Measurements from ENCODE around the gene EMC8.

EMC8 gene

GRCh38 chr16:85763616-85764015 is 35.7 kb downstream of the EMC8 start:
- Histone ChIP-seq H3K4me1 (ENCODE audit: control insufficient read depth, insufficient read depth, low read length) (peaks cover 12% of the 10 kb centered on the region), H3K4me3 (ENCODE audit: low read length) (no peak overlapping the region), H3K9ac (ENCODE audit: low read length) (no peak overlapping the region), H3K27me3 (replicated peaks; ENCODE audit: control insufficient read depth, insufficient read depth, low read length) (peaks cover 23% of the 10 kb centered on the region), H3K36me3 (ENCODE audit: control insufficient read depth, insufficient read depth, low read length, severe bottlenecking) (no peaks in the 10 kb centered on the region), H3K9me3 (ENCODE audit: control insufficient read depth, low read length) (no peaks in the 10 kb centered on the region)
- DNase-seq (ENCODE audit: low read depth), result no peak

- Histone ChIP-seq H3K4me1 (ENCODE audit: control insufficient read depth, insufficient read depth, low read length) (peaks cover 8% of the 10 kb centered on the region), H3K9me3 (ENCODE audit: control insufficient read depth, low read length) (no peaks in the 10 kb centered on the region), H3K36me3 (ENCODE audit: control insufficient read depth, insufficient read depth, low read length, severe bottlenecking) (no peaks in the 10 kb centered on the region), H3K4me3 (ENCODE audit: low read length) (no peak overlapping the region), H3K9ac (ENCODE audit: low read length) (no peak overlapping the region), H3K27me3 (replicated peaks; ENCODE audit: control insufficient read depth, insufficient read depth, low read length) (peaks cover 23% of the 10 kb centered on the region)
- DNase-seq (ENCODE audit: low read depth), result no peak
Measured at GRCh38 chr16:85762970-85763369, 36.4 kb downstream of the EMC8 start.

- Histone ChIP-seq H3K4me3 (ENCODE audit: low read length) (no peak overlapping the region), H3K4me1 (ENCODE audit: control insufficient read depth, insufficient read depth, low read length) (no peaks in the 10 kb centered on the region), H3K9ac (ENCODE audit: low read length) (no peak overlapping the region), H3K9me3 (ENCODE audit: control insufficient read depth, low read length) (no peaks in the 10 kb centered on the region), H3K27me3 (replicated peaks; ENCODE audit: control insufficient read depth, insufficient read depth, low read length) (peaks cover 23% of the 10 kb centered on the region), H3K36me3 (ENCODE audit: control insufficient read depth, insufficient read depth, low read length, severe bottlenecking) (no peaks in the 10 kb centered on the region)
- DNase-seq (ENCODE audit: low read depth), result no peak
Measured at GRCh38 chr16:85761861-85762260, 37.5 kb downstream of the EMC8 start.

- Histone ChIP-seq H3K36me3 (ENCODE audit: control insufficient read depth, insufficient read depth, low read length, severe bottlenecking) (no peaks in the 10 kb centered on the region), H3K27me3 (replicated peaks; ENCODE audit: control insufficient read depth, insufficient read depth, low read length) (peaks cover 23% of the 10 kb centered on the region), H3K9me3 (ENCODE audit: control insufficient read depth, low read length) (no peaks in the 10 kb centered on the region), H3K4me3 (ENCODE audit: low read length) (no peak overlapping the region), H3K9ac (ENCODE audit: low read length) (no peak overlapping the region), H3K4me1 (ENCODE audit: control insufficient read depth, insufficient read depth, low read length) (no peaks in the 10 kb centered on the region)
- DNase-seq (ENCODE audit: low read depth), result no peak
Measured at GRCh38 chr16:85759631-85760419, 39.5 kb downstream of the EMC8 start.

- peaks cover 23% of the 10 kb centered on the region for H3K27me3 ChIP-seq (replicated peaks; ENCODE audit: control insufficient read depth, insufficient read depth, low read length)
- H3K9ac ChIP-seq (ENCODE audit: low read length), result no peak overlapping the region
- no peak overlapping the region for H3K4me3 ChIP-seq (ENCODE audit: low read length)
- no peak for DNase-seq (ENCODE audit: low read depth)
- H3K4me1 ChIP-seq (ENCODE audit: control insufficient read depth, insufficient read depth, low read length), result no peaks in the 10 kb centered on the region
- no peaks in the 10 kb centered on the region for H3K9me3 ChIP-seq (ENCODE audit: control insufficient read depth, low read length)
- no peaks in the 10 kb centered on the region for H3K36me3 ChIP-seq (ENCODE audit: control insufficient read depth, insufficient read depth, low read length, severe bottlenecking)
Measured at GRCh38 chr16:85759136-85759535, 40.2 kb downstream of the EMC8 start.

- Histone ChIP-seq H3K4me1 (ENCODE audit: control insufficient read depth, insufficient read depth, low read length) (no peaks in the 10 kb centered on the region), H3K9me3 (ENCODE audit: control insufficient read depth, low read length) (no peaks in the 10 kb centered on the region), H3K27me3 (replicated peaks; ENCODE audit: control insufficient read depth, insufficient read depth, low read length) (peaks cover 25% of the 10 kb centered on the region), H3K9ac (ENCODE audit: low read length) (no peak overlapping the region), H3K36me3 (ENCODE audit: control insufficient read depth, insufficient read depth, low read length, severe bottlenecking) (no peaks in the 10 kb centered on the region), H3K4me3 (ENCODE audit: low read length) (no peak overlapping the region)
- peak; percentile 62 for DNase-seq (ENCODE audit: low read depth)
Measured at GRCh38 chr16:85757341-85757822, 42.0 kb downstream of the EMC8 start.

- no peak overlapping the region for H3K4me3 ChIP-seq (ENCODE audit: low read length)
Measured at GRCh38 chr16:85755929-85756768, 43.2 kb downstream of the EMC8 start.

GRCh38 chr16:85754413-85754812 is 44.9 kb downstream of the EMC8 start:
- Histone ChIP-seq H3K4me3 (ENCODE audit: low read length) (no peak overlapping the region), H3K36me3 (ENCODE audit: control insufficient read depth, insufficient read depth, low read length, severe bottlenecking) (no peaks in the 10 kb centered on the region), H3K9ac (ENCODE audit: low read length) (no peak overlapping the region), H3K9me3 (ENCODE audit: control insufficient read depth, low read length) (no peaks in the 10 kb centered on the region), H3K4me1 (ENCODE audit: control insufficient read depth, insufficient read depth, low read length) (peaks cover 14% of the 10 kb centered on the region), H3K27me3 (replicated peaks; ENCODE audit: control insufficient read depth, insufficient read depth, low read length) (peaks cover 18% of the 10 kb centered on the region)
- no peak for DNase-seq (ENCODE audit: low read depth)

More at GRCh38 chr16:85755929-85756768, 43.2 kb downstream of the EMC8 start:
- no peaks in the 10 kb centered on the region for H3K9me3 ChIP-seq (ENCODE audit: control insufficient read depth, low read length)
- no peak overlapping the region for H3K9ac ChIP-seq (ENCODE audit: low read length)
- no peak for DNase-seq (ENCODE audit: low read depth)
- H3K36me3 ChIP-seq (ENCODE audit: control insufficient read depth, insufficient read depth, low read length, severe bottlenecking), result no peaks in the 10 kb centered on the region
- peaks cover 27% of the 10 kb centered on the region for H3K27me3 ChIP-seq (replicated peaks; ENCODE audit: control insufficient read depth, insufficient read depth, low read length)
- peaks cover 3% of the 10 kb centered on the region for H3K4me1 ChIP-seq (ENCODE audit: control insufficient read depth, insufficient read depth, low read length)

- H3K27me3 ChIP-seq (replicated peaks; ENCODE audit: control insufficient read depth, insufficient read depth, low read length), result peaks cover 14% of the 10 kb centered on the region
- H3K36me3 ChIP-seq (ENCODE audit: control insufficient read depth, insufficient read depth, low read length, severe bottlenecking), result no peaks in the 10 kb centered on the region
- no peak overlapping the region for H3K9ac ChIP-seq (ENCODE audit: low read length)
- peaks cover 14% of the 10 kb centered on the region for H3K4me1 ChIP-seq (ENCODE audit: control insufficient read depth, insufficient read depth, low read length)
- no peak overlapping the region for H3K4me3 ChIP-seq (ENCODE audit: low read length)
- no peaks in the 10 kb centered on the region for H3K9me3 ChIP-seq (ENCODE audit: control insufficient read depth, low read length)
- DNase-seq (ENCODE audit: low read depth), result no peak
Measured at GRCh38 chr16:85753976-85754375, 45.4 kb downstream of the EMC8 start.

- peaks cover 14% of the 10 kb centered on the region for H3K4me1 ChIP-seq (ENCODE audit: control insufficient read depth, insufficient read depth, low read length)
- DNase-seq (ENCODE audit: low read depth), result no peak
- H3K27me3 ChIP-seq (replicated peaks; ENCODE audit: control insufficient read depth, insufficient read depth, low read length), result peaks cover 13% of the 10 kb centered on the region
- H3K9ac ChIP-seq (ENCODE audit: low read length), result no peak overlapping the region
- no peak overlapping the region for H3K4me3 ChIP-seq (ENCODE audit: low read length)
- no peaks in the 10 kb centered on the region for H3K36me3 ChIP-seq (ENCODE audit: control insufficient read depth, insufficient read depth, low read length, severe bottlenecking)
- no peaks in the 10 kb centered on the region for H3K9me3 ChIP-seq (ENCODE audit: control insufficient read depth, low read length)
Measured at GRCh38 chr16:85753559-85753958, 45.8 kb downstream of the EMC8 start.
